Fibroblast of lung (primary cell): ENCODE results near the gene LCN2. TPM values are rescaled to one million over a fixed set of nuclear protein-coding genes. Genes with fewer than 3 reads are reported as not detected.

Experiments
- DNase-seq, 2 donors: peaks; one replicate each; pipeline versions ENCODE4 v3.0.0 to v3.0.0-alpha.2; 2010; ENCODE audit warnings: low read depth in 2 of 2
- H2AFZ ChIP-seq: 2 replicates; pipeline ENCODE4 v1.5.1; 2012; ENCODE audit warnings: low read length, control low read depth, inconsistent platforms
- H3K27ac ChIP-seq: 2 replicates; pipeline ENCODE4 v1.5.1; 2011; ENCODE audit warnings: low read length, control low read depth; ENCODE audit not compliant: insufficient read depth
- H3K27me3 ChIP-seq: 2 replicates; pipeline ENCODE4 v1.5.1; 2011; ENCODE audit warnings: mild to moderate bottlenecking, low read length; ENCODE audit not compliant: control insufficient read depth, insufficient read depth
- H3K36me3 ChIP-seq: 2 replicates; pipeline ENCODE4 v1.5.1; 2011; ENCODE audit warnings: low read length; ENCODE audit not compliant: control insufficient read depth, insufficient read depth
- H3K4me1 ChIP-seq: 2 replicates; pipeline ENCODE4 v1.5.1; 2011; ENCODE audit warnings: low read length; ENCODE audit not compliant: control insufficient read depth, insufficient read depth; ENCODE audit errors: extremely low read depth
- H3K4me2 ChIP-seq: 2 replicates; pipeline ENCODE4 v1.5.1; 2011; ENCODE audit warnings: low read length, control low read depth; ENCODE audit not compliant: insufficient read depth; ENCODE audit errors: extremely low read depth
- H3K4me3 ChIP-seq, 4 experiments: fragments of 200-600 bp in 1 of 4; sonication (generic) in 1 of 4; replicated peaks in 1 of 4; 2 replicates each; pipeline ENCODE4 v1.5.1; 2011 to 2016; ENCODE audit warnings: low read length in 4 of 4, low read depth in 3 of 4, mild to moderate bottlenecking in 3 of 4, control low read depth in 2 of 4, inconsistent platforms in 1 of 4, mixed read lengths in 1 of 4; ENCODE audit not compliant: insufficient read depth in 1 of 4; ENCODE audit errors: control extremely low read depth in 1 of 4
- H3K79me2 ChIP-seq: 2 replicates; pipeline ENCODE4 v1.5.1; 2012; ENCODE audit warnings: mild to moderate bottlenecking, low read length, inconsistent platforms; ENCODE audit not compliant: control insufficient read depth, insufficient read depth
- H3K9ac ChIP-seq: 2 replicates; pipeline ENCODE4 v1.5.1; 2011; ENCODE audit warnings: mild to moderate bottlenecking, low read length, control low read depth; ENCODE audit not compliant: insufficient read depth
- H3K9me3 ChIP-seq: 2 replicates; pipeline ENCODE4 v1.5.1; 2012; ENCODE audit warnings: low read depth, low read length; ENCODE audit not compliant: control insufficient read depth, insufficient read depth
- H4K20me1 ChIP-seq: 2 replicates; pipeline ENCODE4 v1.5.1; 2011; ENCODE audit warnings: low read length; ENCODE audit not compliant: control insufficient read depth, insufficient read depth; ENCODE audit errors: extremely low read depth
- EZH2 ChIP-seq: IDR thresholded peaks from 2 replicates; pipeline ENCODE4 v1.5.1; 2012; ENCODE audit warnings: low read length, control low read depth, mild to moderate bottlenecking; ENCODE audit errors: missing control alignments
- polyA plus RNA-seq, 2 donors: library from polyadenylated mRNA; depleted of rRNA in 1 of 2; stranded (reverse) in 1 of 2; unstranded in 1 of 2; fragments of >200 nt; gene quantifications; 2 replicates each; pipeline ENCODE4 v1.2.1, GENCODE V29; 2011 to 2012; ENCODE audit warnings: missing spikeins in 1 of 2
- total RNA-seq: library from RNA; depleted of rRNA; stranded (reverse); fragments of >200 nt; gene quantifications from 2 replicates; pipeline ENCODE4 v1.2.1, GENCODE V29; 2014
- TF ChIP-seq, protein P1 (sequence below), 2 donors: IDR thresholded peaks in 1 of 2; conservative IDR thresholded peaks in 1 of 2; 1 replicate in 1 of 2; 2 replicates in 1 of 2; pipeline ENCODE4 v1.5.1; 2011 to 2012; ENCODE audit warnings: low read length in 2 of 2, control low read depth in 1 of 2, inconsistent platforms in 1 of 2, low read depth in 1 of 2, mild to moderate bottlenecking in 1 of 2

Gene LCN2
- total and polyA plus RNA-seq, 2 donors (not counting 1 experiment from before 2014, with no cell fraction given) = not detected

GRCh38 chr9:128136816-128137793 is 12.1 kb upstream of the LCN2 start:
- Histone ChIP-seq H3K4me1 (no peaks in the 10 kb centered on the region), H3K4me3 (no peak overlapping the region), H3K27me3 (peaks cover 14% of the 10 kb centered on the region), H4K20me1 (no peaks in the 10 kb centered on the region), H3K27ac (no peak overlapping the region), H3K79me2 (no peaks in the 10 kb centered on the region), H2AFZ (no peak overlapping the region), H3K9me3 (no peaks in the 10 kb centered on the region), H3K9ac (no peak overlapping the region), H3K4me2 (no peak overlapping the region), H3K36me3 (no peaks in the 10 kb centered on the region)
- peak; percentile 66 to 94 for DNase-seq
- no peak for TF ChIP-seq EZH2
- TF ChIP-seq, protein P1, sequence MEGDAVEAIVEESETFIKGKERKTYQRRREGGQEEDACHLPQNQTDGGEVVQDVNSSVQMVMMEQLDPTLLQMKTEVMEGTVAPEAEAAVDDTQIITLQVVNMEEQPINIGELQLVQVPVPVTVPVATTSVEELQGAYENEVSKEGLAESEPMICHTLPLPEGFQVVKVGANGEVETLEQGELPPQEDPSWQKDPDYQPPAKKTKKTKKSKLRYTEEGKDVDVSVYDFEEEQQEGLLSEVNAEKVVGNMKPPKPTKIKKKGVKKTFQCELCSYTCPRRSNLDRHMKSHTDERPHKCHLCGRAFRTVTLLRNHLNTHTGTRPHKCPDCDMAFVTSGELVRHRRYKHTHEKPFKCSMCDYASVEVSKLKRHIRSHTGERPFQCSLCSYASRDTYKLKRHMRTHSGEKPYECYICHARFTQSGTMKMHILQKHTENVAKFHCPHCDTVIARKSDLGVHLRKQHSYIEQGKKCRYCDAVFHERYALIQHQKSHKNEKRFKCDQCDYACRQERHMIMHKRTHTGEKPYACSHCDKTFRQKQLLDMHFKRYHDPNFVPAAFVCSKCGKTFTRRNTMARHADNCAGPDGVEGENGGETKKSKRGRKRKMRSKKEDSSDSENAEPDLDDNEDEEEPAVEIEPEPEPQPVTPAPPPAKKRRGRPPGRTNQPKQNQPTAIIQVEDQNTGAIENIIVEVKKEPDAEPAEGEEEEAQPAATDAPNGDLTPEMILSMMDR (conservative IDR thresholded peaks at IDR 0.05 in 1 of 2, IDR thresholded peaks at IDR 0.05 in 1 of 2; ENCODE audit: low read depth in 1 of 2, low read length in 2 of 2) = no peak

GRCh38 chr9:128138001-128138400 is 11.3 kb upstream of the LCN2 start:
- Histone ChIP-seq H4K20me1 (no peaks in the 10 kb centered on the region), H3K27me3 (peaks cover 13% of the 10 kb centered on the region), H2AFZ (no peak overlapping the region), H3K9me3 (no peaks in the 10 kb centered on the region), H3K79me2 (no peaks in the 10 kb centered on the region), H3K4me2 (no peak overlapping the region), H3K27ac (no peak overlapping the region), H3K4me1 (no peaks in the 10 kb centered on the region), H3K4me3 (no peak overlapping the region), H3K9ac (no peak overlapping the region), H3K36me3 (no peaks in the 10 kb centered on the region)
- DNase-seq = no peak
- no peak for TF ChIP-seq EZH2
- TF ChIP-seq, protein P1 (conservative IDR thresholded peaks at IDR 0.05 in 1 of 2, IDR thresholded peaks at IDR 0.05 in 1 of 2; ENCODE audit: low read depth in 1 of 2, low read length in 2 of 2) = no peak

DNA sequence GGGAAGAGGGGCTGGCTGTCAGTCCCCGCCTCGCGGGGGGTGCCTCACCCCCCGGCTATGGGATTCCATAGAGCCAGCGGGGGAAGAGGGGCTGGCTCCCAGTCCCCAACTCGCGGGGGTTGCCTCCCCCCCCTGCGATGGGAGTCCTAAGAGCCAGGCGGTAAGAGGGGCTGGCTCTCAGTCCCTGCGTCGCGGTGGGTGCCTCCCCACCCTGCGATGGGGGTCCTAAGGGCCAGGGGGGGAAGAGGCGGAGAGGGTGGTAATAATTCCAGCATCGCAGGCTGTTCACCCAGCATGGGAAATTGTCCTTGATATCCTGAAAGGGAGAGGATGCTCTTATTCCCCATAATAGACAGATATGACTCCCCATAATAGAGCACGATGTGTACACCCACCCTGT is 9.6 kb upstream of the LCN2 start:
- no peaks in the 10 kb centered on the region for H3K79me2 ChIP-seq
- H3K4me1 ChIP-seq = no peaks in the 10 kb centered on the region
- DNase-seq = no peak
- H3K36me3 ChIP-seq = no peaks in the 10 kb centered on the region
- H3K9ac ChIP-seq = no peak overlapping the region
- H3K4me3 ChIP-seq = no peak overlapping the region
- TF ChIP-seq EZH2 = no peak
- TF ChIP-seq, protein P1 (conservative IDR thresholded peaks at IDR 0.05 in 1 of 2, IDR thresholded peaks at IDR 0.05 in 1 of 2; ENCODE audit: low read depth in 1 of 2, low read length in 2 of 2) = no peak
- peaks cover 7% of the 10 kb centered on the region for H3K27me3 ChIP-seq
- no peaks in the 10 kb centered on the region for H3K9me3 ChIP-seq
- no peak overlapping the region for H2AFZ ChIP-seq
- no peak overlapping the region for H3K27ac ChIP-seq
- no peaks in the 10 kb centered on the region for H4K20me1 ChIP-seq
- no peak overlapping the region for H3K4me2 ChIP-seq
